DND-41 (cell line): Measurements from ENCODE around the gene ACAN.

Source experiments
- ATAC-seq: fragments of 200-7000 bp; cut with Tn5 transposase; 3 replicates; pipeline ENCODE4 v1.9.1; 2021; ENCODE audit warnings: low read depth; ENCODE audit not compliant: insufficient read depth
- DNase-seq: peaks from one replicate; pipeline ENCODE4 v3.0.0-alpha.2; 2020
- H2AFZ ChIP-seq: 2 replicates; pipeline ENCODE4 v1.6.0; 2012; ENCODE audit warnings: low read depth, low read length
- H3K27ac ChIP-seq: 2 replicates; pipeline ENCODE4 v1.5.1; 2012; ENCODE audit warnings: low read length, inconsistent platforms
- H3K27me3 ChIP-seq: fragments of 200-600 bp; sonication (generic); 2 replicates; pipeline ENCODE4 v1.6.0; 2012; ENCODE audit warnings: low read length, mild to moderate bottlenecking, inconsistent platforms; ENCODE audit not compliant: insufficient read depth, poor library complexity
- H3K36me3 ChIP-seq: 2 replicates; pipeline ENCODE4 v1.5.1; 2012; ENCODE audit warnings: low read length, inconsistent platforms; ENCODE audit not compliant: insufficient read depth
- H3K4me1 ChIP-seq: 2 replicates; pipeline ENCODE4 v1.5.1; 2012; ENCODE audit warnings: mild to moderate bottlenecking, low read length; ENCODE audit not compliant: insufficient read depth
- H3K4me2 ChIP-seq: 2 replicates; pipeline ENCODE4 v1.6.0; 2012; ENCODE audit warnings: mild to moderate bottlenecking, moderate library complexity, low read length, inconsistent platforms; ENCODE audit not compliant: insufficient read depth
- H3K4me3 ChIP-seq, 2 experiments: fragments of 200-600 bp in 1 of 2; shearing (Covaris generic) in 1 of 2; 2 replicates each; pipeline ENCODE4 v1.5.1; 2012 to 2016; ENCODE audit warnings: inconsistent platforms in 2 of 2, low read length in 2 of 2, mild to moderate bottlenecking in 2 of 2, low read depth in 1 of 2, moderate library complexity in 1 of 2
- H3K79me2 ChIP-seq: 2 replicates; pipeline ENCODE4 v1.6.0; 2012; ENCODE audit warnings: low read length, inconsistent platforms; ENCODE audit not compliant: insufficient read depth
- H3K9ac ChIP-seq: 2 replicates; pipeline ENCODE4 v1.6.0; 2012; ENCODE audit warnings: low read depth, mild to moderate bottlenecking, inconsistent platforms, low read length, moderate library complexity
- H3K9me3 ChIP-seq: 2 replicates; pipeline ENCODE4 v1.5.1; 2012; ENCODE audit warnings: low read length, moderate library complexity, mild to moderate bottlenecking, inconsistent platforms; ENCODE audit not compliant: insufficient read depth, severe bottlenecking
- H4K20me1 ChIP-seq: 2 replicates; pipeline ENCODE4 v1.6.0; 2012; ENCODE audit warnings: low read length; ENCODE audit not compliant: insufficient read depth
- CTCF ChIP-seq: IDR thresholded peaks from 2 replicates; pipeline ENCODE4 v1.5.1; 2012; ENCODE audit warnings: borderline replicate concordance, low read length, moderate library complexity, mild to moderate bottlenecking; ENCODE audit not compliant: poor library complexity, severe bottlenecking; ENCODE audit errors: extremely low read depth
- EZH2 ChIP-seq: IDR thresholded peaks from 3 replicates; pipeline ENCODE4 v1.6.1; 2012; ENCODE audit warnings: borderline replicate concordance, low read depth, mild to moderate bottlenecking, moderate library complexity, low read length, inconsistent platforms; ENCODE audit not compliant: severe bottlenecking

Gene ACAN

GRCh38 chr15:88874275-88874674 is 71.0 kb downstream of the ACAN start:
- Histone ChIP-seq H3K9me3 (no peaks in the 10 kb centered on the region), H3K4me3 (no peak overlapping the region), H3K79me2 (no peaks in the 10 kb centered on the region), H3K4me2 (no peak overlapping the region), H3K27ac (no peak overlapping the region), H4K20me1 (no peaks in the 10 kb centered on the region; the same call in 1 of the 2 replicates), H2AFZ (no peak overlapping the region), H3K27me3 (peaks cover 4% of the 10 kb centered on the region), H3K36me3 (no peaks in the 10 kb centered on the region), H3K9ac (no peak overlapping the region), H3K4me1 (no peaks in the 10 kb centered on the region)
- DNase-seq = no peak
- no peak for ATAC-seq
- TF ChIP-seq CTCF (no peak), EZH2 (no peak)

DNA sequence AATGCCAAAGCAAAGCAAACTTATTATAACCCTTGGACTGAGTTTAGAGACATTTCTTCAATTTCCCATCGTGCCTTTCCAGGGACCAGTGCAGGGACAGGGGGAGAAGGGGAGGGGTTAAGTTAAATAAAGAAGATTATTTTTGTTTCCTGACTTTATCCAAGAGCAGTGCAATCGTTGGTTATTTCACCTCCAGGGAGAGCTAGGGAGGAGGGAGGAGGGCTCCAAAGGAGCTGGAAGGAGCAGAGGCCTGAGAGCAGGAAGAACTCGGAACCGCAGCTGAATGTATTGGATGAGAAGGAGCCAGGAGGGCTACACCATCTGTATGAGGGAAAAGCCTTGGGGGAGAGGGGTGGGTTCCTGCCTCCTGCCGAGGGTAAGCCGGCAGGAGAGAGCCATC is 71.4 kb downstream of the ACAN start:
- peaks cover 4% of the 10 kb centered on the region for H3K27me3 ChIP-seq
- no peaks in the 10 kb centered on the region for H3K36me3 ChIP-seq
- H3K9me3 ChIP-seq = no peaks in the 10 kb centered on the region
- no peak overlapping the region for H3K4me3 ChIP-seq
- no peaks in the 10 kb centered on the region for H3K4me1 ChIP-seq
- no peak overlapping the region for H3K4me2 ChIP-seq
- no peaks in the 10 kb centered on the region for H3K79me2 ChIP-seq
- H4K20me1 ChIP-seq = no peaks in the 10 kb centered on the region; the same call in 1 of the 2 replicates
- TF ChIP-seq CTCF = no peak
- no peak for TF ChIP-seq EZH2
- no peak overlapping the region for H3K27ac ChIP-seq
- DNase-seq (no peak), ATAC-seq (no peak)
- H3K9ac ChIP-seq = no peak overlapping the region
- no peak overlapping the region for H2AFZ ChIP-seq

DNA sequence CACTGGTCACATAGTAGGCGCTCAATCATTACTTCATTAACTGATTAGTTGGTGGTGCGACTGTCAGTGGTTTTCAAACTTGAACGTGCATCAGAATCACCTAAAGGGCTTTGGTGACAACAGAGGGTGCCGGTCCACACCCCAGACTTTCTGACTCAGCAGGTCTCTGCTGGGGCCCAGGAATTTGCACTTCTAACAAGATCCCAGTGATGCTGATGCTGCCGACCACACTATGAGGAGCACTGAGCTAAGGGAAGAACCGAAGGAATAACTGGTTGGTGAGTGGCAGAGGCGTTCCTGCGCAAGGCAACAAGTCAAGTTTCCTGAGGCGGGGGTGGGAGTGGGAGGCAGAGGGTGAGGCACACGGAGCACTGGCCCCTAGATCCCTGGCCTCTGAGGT is 73.3 kb downstream of the ACAN start:
- Histone ChIP-seq H3K27me3 (no peaks in the 10 kb centered on the region), H3K27ac (no peak overlapping the region), H3K4me3 (no peak overlapping the region), H3K36me3 (no peaks in the 10 kb centered on the region), H2AFZ (no peak overlapping the region), H3K4me1 (no peaks in the 10 kb centered on the region), H4K20me1 (no peaks in the 10 kb centered on the region; the same call in 1 of the 2 replicates), H3K4me2 (no peak overlapping the region), H3K79me2 (no peaks in the 10 kb centered on the region), H3K9me3 (no peaks in the 10 kb centered on the region), H3K9ac (no peak overlapping the region)
- ATAC-seq (no peak), DNase-seq (no peak)
- TF ChIP-seq CTCF (no peak), EZH2 (no peak)

GRCh38 chr15:88877415-88877814 is 74.2 kb downstream of the ACAN start:
- Histone ChIP-seq H3K27ac (no peak overlapping the region), H4K20me1 (no peaks in the 10 kb centered on the region; the same call in 1 of the 2 replicates), H3K79me2 (no peaks in the 10 kb centered on the region), H3K4me2 (no peak overlapping the region), H3K9me3 (no peaks in the 10 kb centered on the region), H3K36me3 (no peaks in the 10 kb centered on the region), H2AFZ (no peak overlapping the region), H3K9ac (no peak overlapping the region), H3K4me1 (no peaks in the 10 kb centered on the region), H3K4me3 (no peak overlapping the region), H3K27me3 (no peaks in the 10 kb centered on the region)
- DNase-seq (no peak), ATAC-seq (no peak)
- no peak for TF ChIP-seq EZH2
